Omental fat pad (tissue), 4 donors: Measurements from ENCODE around the gene RBFOX2. TPM values are rescaled to one million over a fixed set of nuclear protein-coding genes. Genes with fewer than 3 reads are reported as not detected.

Experiments used
- ATAC-seq: fragments of 150-250 bp; one replicate; pipeline ENCODE4 v1.9.1; 2016; ENCODE audit warnings: mild to moderate bottlenecking, moderate library complexity; ENCODE audit not compliant: low FRiP score
- DNase-seq: peaks from one replicate; pipeline ENCODE4 v3.0.0-alpha.2; 2019; ENCODE audit warnings: low spot score
- CTCF ChIP-seq, 3 donors: fragments of 450-650 bp; IDR thresholded peaks; one replicate each; pipeline ENCODE4 v1.5.1; 2016 to 2017; ENCODE audit warnings: antibody characterized with exemption in 3 of 3, mild to moderate bottlenecking in 3 of 3, moderate library complexity in 2 of 3
- total RNA-seq, 4 donors: library from RNA; depleted of rRNA; stranded (reverse); fragments of >200 nt; gene quantifications; one replicate each; pipeline ENCODE4 v1.1.0, GENCODE V29; 2016

The RBFOX2 gene
- total RNA-seq, 4 donors from 2014 or later = 41.2 to 80.7 (median 60.1) TPM

GRCh38 chr22:35991168-35991567, 37.5 kb downstream of the RBFOX2 start:
- ATAC-seq = no peak
- TF ChIP-seq CTCF (IDR thresholded peaks at IDR 0.05) = no peak
- DNase-seq = no peak

GRCh38 chr22:35988030-35988429, 40.6 kb downstream of the RBFOX2 start:
- no peak for DNase-seq
- no peak for TF ChIP-seq CTCF (IDR thresholded peaks at IDR 0.05)

GRCh38 chr22:35987487-35987886, 41.1 kb downstream of the RBFOX2 start:
- no peak for DNase-seq
- TF ChIP-seq CTCF (IDR thresholded peaks at IDR 0.05) = no peak

More at GRCh38 chr22:35988030-35988429, 40.6 kb downstream of the RBFOX2 start:
- ATAC-seq = no peak

GRCh38 chr22:35986088-35986487, 42.5 kb downstream of the RBFOX2 start:
- DNase-seq (no peak), ATAC-seq (no peak)
- TF ChIP-seq CTCF (IDR thresholded peaks at IDR 0.05) = no peak

More at GRCh38 chr22:35987487-35987886, 41.1 kb downstream of the RBFOX2 start:
- no peak for ATAC-seq

- TF ChIP-seq CTCF (IDR thresholded peaks at IDR 0.05) = no peak
- ATAC-seq = no peak
- DNase-seq = no peak
These were observed 43.3 kb downstream of the RBFOX2 start for GRCh38 chr22:35985371-35985770.

GRCh38 chr22:35984183-35985175, 44.1 kb downstream of the RBFOX2 start:
- DNase-seq (no peak), ATAC-seq (no peak)
- TF ChIP-seq CTCF (IDR thresholded peaks at IDR 0.05) = no peak

- ATAC-seq (no peak), DNase-seq (no peak)
- no peak for TF ChIP-seq CTCF (IDR thresholded peaks at IDR 0.05)
These were observed 46.7 kb downstream of the RBFOX2 start for GRCh38 chr22:35981900-35982299.
